Activated naive CD4-positive, alpha-beta T cell (primary cell): Measurements from ENCODE around the gene NEK9.
"Not testable (repeated sequence)": the region's sequence is repeated elsewhere in the genome, so short reads cannot be mapped to it uniquely, and the experiment has no call there.

Source experiments
- DNase-seq, 4 experiments: peaks; one replicate each; lab custom pipeline; 2025; lab: John Stamatoyannopoulos, UW

NEK9 gene

GRCh38 chr14:75107186-75107585 is 19.7 kb downstream of the NEK9 start:
- DNase-seq = no peak

GRCh38 chr14:75101491-75101890 is 25.4 kb downstream of the NEK9 start:
- DNase-seq = no peak

GRCh38 chr14:75098682-75099081 is 28.2 kb downstream of the NEK9 start:
- no peak for DNase-seq

- DNase-seq = no peak
These were observed 28.6 kb downstream of the NEK9 start for GRCh38 chr14:75098212-75098611.

GRCh38 chr14:75096959-75097358 is 29.9 kb downstream of the NEK9 start:
- no peak for DNase-seq

GRCh38 chr14:75095690-75096089 is 31.2 kb downstream of the NEK9 start:
- no peak for DNase-seq

GRCh38 chr14:75094896-75095295 is 32.0 kb downstream of the NEK9 start:
- no peak for DNase-seq

- DNase-seq = no peak
These were observed 34.1 kb downstream of the NEK9 start for GRCh38 chr14:75092698-75093097.

GRCh38 chr14:75091251-75091650 is 35.6 kb downstream of the NEK9 start:
- DNase-seq = no peak

GRCh38 chr14:75090353-75090752 is 36.5 kb downstream of the NEK9 start:
- DNase-seq = no peak

- DNase-seq = no peak
These were observed 38.1 kb downstream of the NEK9 start for GRCh38 chr14:75088566-75089373.

GRCh38 chr14:75088153-75088552 is 38.7 kb downstream of the NEK9 start:
- DNase-seq = no peak

- DNase-seq = no peak
These were observed 42.3 kb downstream of the NEK9 start for GRCh38 chr14:75084513-75084912.

- no peak for DNase-seq
These were observed 43.6 kb downstream of the NEK9 start for GRCh38 chr14:75083271-75083670.

GRCh38 chr14:75081660-75082229 is 45.1 kb downstream of the NEK9 start:
- no peak for DNase-seq

- DNase-seq = no peak
These were observed 47.3 kb downstream of the NEK9 start for GRCh38 chr14:75079521-75079920.

- no peak for DNase-seq
These were observed 49.1 kb downstream of the NEK9 start for GRCh38 chr14:75077794-75078193.

- no peak for DNase-seq
These were observed 56.5 kb downstream of the NEK9 start for GRCh38 chr14:75070383-75070782.

- DNase-seq = no peak
These were observed 57.1 kb downstream of the NEK9 start for GRCh38 chr14:75069811-75070145.

- DNase-seq = peak in 3 of 4 experiments; percentile 20 to 26 (median 23)
These were observed 57.6 kb downstream of the NEK9 start, which contains the start of gene ZC2HC1C for GRCh38 chr14:75069121-75069810. TSS of gene ZC2HC1C (plus strand) at chr14:75069641. CDS start at chr14:75070574, 933 bp downstream.

- no peak for DNase-seq
These were observed 58.3 kb downstream of the NEK9 start for GRCh38 chr14:75068294-75069120.

- DNase-seq = not testable (repeated sequence)
These were observed 59.1 kb downstream of the NEK9 start for GRCh38 chr14:75067765-75068164.
